BE2C (cell line): Measurements from ENCODE around the gene RAB31.

ENCODE experiments used
- DNase-seq: peaks from one replicate; pipeline ENCODE4 v3.0.0-alpha.2; 2020
- H3K27me3 ChIP-seq: fragments of 250-450 bp; sonication (Bioruptor Pico); 2 replicates; pipeline ENCODE4 v1.5.1; 2020; ENCODE audit warnings: mild to moderate bottlenecking
- H3K36me3 ChIP-seq: fragments of 250-450 bp; sonication (Bioruptor Pico); 2 replicates; pipeline ENCODE4 v1.5.1; 2020; ENCODE audit warnings: mild to moderate bottlenecking
- H3K4me1 ChIP-seq: fragments of 250-450 bp; sonication (Bioruptor Pico); 2 replicates; pipeline ENCODE4 v1.5.1; 2020
- H3K4me3 ChIP-seq: 2 replicates; pipeline ENCODE4 v1.5.1; 2011; ENCODE audit warnings: low read depth, low read length
- H3K9me3 ChIP-seq: fragments of 250-450 bp; sonication (Bioruptor Pico); 2 replicates; pipeline ENCODE4 v1.5.1; 2020
- TF ChIP-seq, protein P1 (sequence below): IDR thresholded peaks from 2 replicates; pipeline ENCODE4 v1.5.1; 2012; ENCODE audit warnings: mild to moderate bottlenecking, low read depth, low read length

The RAB31 gene

DNA sequence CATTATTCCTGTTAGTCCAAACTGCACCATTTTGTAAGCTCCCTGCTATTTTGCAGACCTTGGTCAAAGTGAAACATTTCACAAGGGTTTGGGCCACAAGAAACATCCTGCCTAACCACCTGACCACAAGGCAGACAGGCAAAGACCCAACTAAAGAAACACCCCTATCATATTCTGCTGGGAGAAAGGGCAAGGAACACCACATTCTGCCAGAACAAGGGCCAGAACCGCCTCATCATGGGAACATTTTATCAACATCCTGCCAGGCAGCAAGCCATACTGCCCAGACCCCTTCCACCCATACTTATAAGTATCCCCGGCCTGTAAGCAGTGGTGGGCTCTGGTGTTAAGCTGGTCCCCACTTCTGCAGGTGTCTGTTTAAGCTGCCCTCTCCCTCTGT, 12.0 kb upstream of the RAB31 start:
- Histone ChIP-seq H3K9me3 (no peaks in the 10 kb centered on the region), H3K27me3 (no peaks in the 10 kb centered on the region), H3K4me1 (no peaks in the 10 kb centered on the region), H3K4me3 (no peak overlapping the region), H3K36me3 (no peaks in the 10 kb centered on the region)
- DNase-seq: no peak
- TF ChIP-seq, protein P1, sequence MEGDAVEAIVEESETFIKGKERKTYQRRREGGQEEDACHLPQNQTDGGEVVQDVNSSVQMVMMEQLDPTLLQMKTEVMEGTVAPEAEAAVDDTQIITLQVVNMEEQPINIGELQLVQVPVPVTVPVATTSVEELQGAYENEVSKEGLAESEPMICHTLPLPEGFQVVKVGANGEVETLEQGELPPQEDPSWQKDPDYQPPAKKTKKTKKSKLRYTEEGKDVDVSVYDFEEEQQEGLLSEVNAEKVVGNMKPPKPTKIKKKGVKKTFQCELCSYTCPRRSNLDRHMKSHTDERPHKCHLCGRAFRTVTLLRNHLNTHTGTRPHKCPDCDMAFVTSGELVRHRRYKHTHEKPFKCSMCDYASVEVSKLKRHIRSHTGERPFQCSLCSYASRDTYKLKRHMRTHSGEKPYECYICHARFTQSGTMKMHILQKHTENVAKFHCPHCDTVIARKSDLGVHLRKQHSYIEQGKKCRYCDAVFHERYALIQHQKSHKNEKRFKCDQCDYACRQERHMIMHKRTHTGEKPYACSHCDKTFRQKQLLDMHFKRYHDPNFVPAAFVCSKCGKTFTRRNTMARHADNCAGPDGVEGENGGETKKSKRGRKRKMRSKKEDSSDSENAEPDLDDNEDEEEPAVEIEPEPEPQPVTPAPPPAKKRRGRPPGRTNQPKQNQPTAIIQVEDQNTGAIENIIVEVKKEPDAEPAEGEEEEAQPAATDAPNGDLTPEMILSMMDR: no peak

GRCh38 chr18:9696701-9697100, 11.4 kb upstream of the RAB31 start:
- Histone ChIP-seq H3K27me3 (no peaks in the 10 kb centered on the region), H3K9me3 (no peaks in the 10 kb centered on the region), H3K4me1 (no peaks in the 10 kb centered on the region), H3K4me3 (no peak overlapping the region), H3K36me3 (no peaks in the 10 kb centered on the region)
- TF ChIP-seq, protein P1: no peak
- DNase-seq: no peak

GRCh38 chr18:9697121-9697520, 11.0 kb upstream of the RAB31 start:
- DNase-seq: no peak
- TF ChIP-seq, protein P1: no peak
- Histone ChIP-seq H3K4me3 (no peak overlapping the region), H3K9me3 (no peaks in the 10 kb centered on the region), H3K4me1 (no peaks in the 10 kb centered on the region), H3K36me3 (no peaks in the 10 kb centered on the region), H3K27me3 (no peaks in the 10 kb centered on the region)

- DNase-seq: no peak
- no peaks in the 10 kb centered on the region for H3K36me3 ChIP-seq
- no peaks in the 10 kb centered on the region for H3K9me3 ChIP-seq
- H3K27me3 ChIP-seq: no peaks in the 10 kb centered on the region
- H3K4me1 ChIP-seq: no peaks in the 10 kb centered on the region
- TF ChIP-seq, protein P1: no peak
- H3K4me3 ChIP-seq: no peak overlapping the region
Observed at GRCh38 chr18:9698497-9698896, 9.6 kb upstream of the RAB31 start.

DNA sequence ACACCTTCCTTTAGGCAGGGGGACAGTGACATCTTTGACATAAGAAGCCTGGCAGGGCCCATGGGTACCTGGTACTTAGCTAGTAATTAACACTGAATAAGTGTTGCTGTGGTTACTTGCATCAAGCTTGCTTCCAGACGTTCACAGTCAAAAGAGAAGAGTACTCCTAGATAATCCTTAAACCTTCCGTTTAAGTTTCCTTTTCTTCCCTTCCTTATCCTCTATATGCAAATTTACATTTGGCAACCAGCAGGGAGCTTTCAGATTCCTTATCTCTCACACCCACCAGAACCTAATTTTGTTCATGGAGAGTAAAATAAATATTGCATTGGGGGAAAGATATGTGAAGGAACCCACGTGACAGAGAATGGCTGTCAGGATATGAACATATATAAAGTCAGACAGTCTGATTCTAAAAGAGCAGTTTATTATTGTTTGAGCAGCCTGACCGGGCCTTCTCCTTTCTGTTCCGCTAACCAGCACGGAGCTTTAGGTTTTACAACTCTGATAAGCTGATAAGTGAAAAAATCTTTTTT, 7.8 kb upstream of the RAB31 start:
- no peak overlapping the region for H3K4me3 ChIP-seq
- H3K36me3 ChIP-seq: no peaks in the 10 kb centered on the region
- no peaks in the 10 kb centered on the region for H3K9me3 ChIP-seq
- no peak for DNase-seq
- no peaks in the 10 kb centered on the region for H3K4me1 ChIP-seq
- H3K27me3 ChIP-seq: no peaks in the 10 kb centered on the region
- TF ChIP-seq, protein P1: no peak

- DNase-seq: no peak
- Histone ChIP-seq H3K9me3 (no peaks in the 10 kb centered on the region), H3K4me1 (no peaks in the 10 kb centered on the region), H3K27me3 (no peaks in the 10 kb centered on the region), H3K36me3 (no peaks in the 10 kb centered on the region), H3K4me3 (no peak overlapping the region)
- TF ChIP-seq, protein P1: no peak
Observed at GRCh38 chr18:9701609-9702349, 6.3 kb upstream of the RAB31 start.
